ENCODE measurements around the gene HOOK2.

- TF ChIP-seq CTCF (conservative IDR thresholded peaks at IDR 0.05; ENCODE audit: low read depth in 2 of 2) (0 out of 4 replicates have a peak, but pooled peaks of 1 of the 2 experiments have one; percentile 10), POLR2AphosphoS5 (IDR thresholded peaks at IDR 0.05; ENCODE audit: low read depth) (peak; percentile 54; the same call in 1 of the 2 replicates), EZH2 (IDR thresholded peaks at IDR 0.05; ENCODE audit: low read depth, unreplicated experiment) (no peak), EZH2phosphoT487 (IDR thresholded peaks at IDR 0.05; ENCODE audit: unreplicated experiment) (no peak)
Observed at GRCh38 chr19:12774588-12775555, at the start of gene HOOK2.
